KOPT-K1 (cell line): Measurements from ENCODE around the gene PRR5L.

Experiments used
- H3K27ac ChIP-seq: fragments of 200-600 bp; sonication (generic); 2 replicates; pipeline ENCODE4 v1.5.1; 2016; ENCODE audit warnings: antibody characterized with exemption, mild to moderate bottlenecking, low read depth, low read length; ENCODE audit not compliant: poor library complexity, severe bottlenecking
- H3K36me3 ChIP-seq: fragments of 200-600 bp; sonication (generic); 2 replicates; pipeline ENCODE4 v1.5.1; 2017; ENCODE audit warnings: antibody characterized with exemption, mild to moderate bottlenecking, low read length, moderate library complexity; ENCODE audit not compliant: insufficient read depth
- H3K9me3 ChIP-seq: fragments of 200-600 bp; sonication (generic); 2 replicates; pipeline ENCODE4 v1.5.1; 2017; ENCODE audit warnings: antibody characterized with exemption, low read length, mild to moderate bottlenecking; ENCODE audit not compliant: insufficient read depth, poor library complexity, severe bottlenecking

PRR5L gene

GRCh38 chr11:36328966-36329673 is 33.0 kb downstream of the PRR5L start:
- no peaks in the 10 kb centered on the region for H3K36me3 ChIP-seq
- H3K27ac ChIP-seq = no peak overlapping the region
- no peaks in the 10 kb centered on the region for H3K9me3 ChIP-seq

- no peaks in the 10 kb centered on the region for H3K9me3 ChIP-seq
- H3K36me3 ChIP-seq = no peaks in the 10 kb centered on the region
- no peak overlapping the region for H3K27ac ChIP-seq
These were observed 34.3 kb downstream of the PRR5L start for GRCh38 chr11:36330411-36330810.

GRCh38 chr11:36333468-36333867 is 37.4 kb downstream of the PRR5L start:
- no peaks in the 10 kb centered on the region for H3K9me3 ChIP-seq
- no peak overlapping the region for H3K27ac ChIP-seq
- H3K36me3 ChIP-seq = no peaks in the 10 kb centered on the region

DNA sequence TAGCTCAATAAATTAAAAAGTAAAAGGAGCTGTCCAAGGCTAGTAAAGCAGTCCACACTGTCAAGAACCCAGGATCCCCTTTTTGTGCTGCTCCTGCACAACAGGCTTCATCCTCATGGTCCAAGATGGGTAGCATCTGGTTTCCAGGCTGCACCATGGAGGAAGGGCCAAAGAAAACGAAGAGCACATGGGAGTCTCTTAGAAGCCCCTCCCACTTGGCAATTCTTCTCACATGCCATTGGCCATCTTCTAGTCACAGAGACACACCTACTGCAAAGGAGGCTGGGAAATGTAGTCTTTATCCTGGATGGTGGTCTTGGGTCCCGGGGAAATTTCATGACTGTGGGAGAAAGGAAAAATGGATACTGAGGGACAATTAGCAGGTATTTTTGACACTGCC is 37.8 kb downstream of the PRR5L start:
- no peaks in the 10 kb centered on the region for H3K36me3 ChIP-seq
- H3K27ac ChIP-seq = no peak overlapping the region
- H3K9me3 ChIP-seq = no peaks in the 10 kb centered on the region

DNA sequence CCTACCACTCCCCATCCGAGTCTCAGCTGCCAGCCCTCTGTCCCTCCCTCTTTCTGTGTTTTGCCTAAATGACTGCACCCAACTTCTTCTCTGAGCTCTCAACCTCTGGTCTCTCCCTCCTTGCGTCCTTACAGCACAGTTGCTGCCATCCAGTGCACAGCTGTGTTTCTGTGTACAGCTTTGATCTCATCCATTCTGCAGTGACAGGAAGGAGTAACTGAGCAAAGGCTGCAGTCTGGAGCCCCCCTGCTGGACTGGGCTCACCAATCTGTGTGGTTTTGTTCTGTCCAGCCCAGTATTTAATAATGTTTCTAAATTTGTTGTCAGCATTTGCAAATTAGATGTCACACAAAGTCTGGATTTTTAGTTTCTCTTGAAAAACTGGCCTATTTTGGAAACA is 43.8 kb downstream of the PRR5L start:
- H3K36me3 ChIP-seq = no peaks in the 10 kb centered on the region
- no peaks in the 10 kb centered on the region for H3K9me3 ChIP-seq
- no peak overlapping the region for H3K27ac ChIP-seq

DNA sequence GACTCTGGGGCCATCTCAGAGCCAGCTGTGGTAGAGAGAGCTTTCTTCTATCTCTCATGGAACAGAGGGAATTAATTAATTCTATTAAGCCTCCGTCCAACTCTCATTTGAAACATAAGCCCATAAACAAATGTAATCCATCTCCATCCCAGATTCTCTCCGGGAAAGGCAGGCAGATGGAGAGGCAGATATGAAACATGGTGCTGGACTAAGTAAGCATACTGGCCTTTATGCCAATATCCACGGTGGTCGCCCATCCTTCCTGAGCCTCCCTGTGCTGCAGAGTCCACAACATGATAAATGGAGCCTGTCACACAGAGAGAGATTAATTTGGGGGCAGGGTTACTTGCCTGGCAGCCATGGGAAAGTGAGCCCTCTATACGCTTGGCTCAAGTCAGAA is 44.8 kb downstream of the PRR5L start:
- Histone ChIP-seq H3K36me3 (no peaks in the 10 kb centered on the region), H3K9me3 (no peaks in the 10 kb centered on the region), H3K27ac (no peak overlapping the region)

GRCh38 chr11:36341915-36342314 is 45.8 kb downstream of the PRR5L start:
- Histone ChIP-seq H3K27ac (no peak overlapping the region), H3K9me3 (no peaks in the 10 kb centered on the region), H3K36me3 (no peaks in the 10 kb centered on the region)

GRCh38 chr11:36342327-36342726 is 46.2 kb downstream of the PRR5L start:
- Histone ChIP-seq H3K27ac (no peak overlapping the region), H3K36me3 (no peaks in the 10 kb centered on the region), H3K9me3 (no peaks in the 10 kb centered on the region)

DNA sequence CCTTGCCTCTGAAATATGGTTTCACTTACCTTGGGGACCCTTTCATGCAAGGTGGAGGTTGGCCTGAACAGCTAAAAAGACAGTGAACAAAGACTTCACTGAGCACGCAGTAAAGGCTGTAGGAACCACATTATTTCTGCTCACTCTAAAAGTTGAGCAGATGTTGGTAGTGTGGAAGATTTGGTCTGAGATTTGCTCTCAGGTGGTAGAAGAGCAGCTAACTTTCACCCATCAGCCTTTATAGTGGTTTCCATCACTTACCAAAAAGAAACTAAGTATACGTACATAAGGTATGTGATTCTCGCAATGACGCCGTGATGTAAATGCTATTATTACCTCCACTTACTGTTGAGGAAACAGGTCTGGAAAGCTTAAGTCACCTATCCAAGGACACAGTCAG is 47.3 kb downstream of the PRR5L start:
- Histone ChIP-seq H3K36me3 (no peaks in the 10 kb centered on the region), H3K27ac (no peak overlapping the region), H3K9me3 (no peaks in the 10 kb centered on the region)

GRCh38 chr11:36345084-36345511 is 49.0 kb downstream of the PRR5L start:
- Histone ChIP-seq H3K27ac (no peak overlapping the region), H3K9me3 (no peaks in the 10 kb centered on the region), H3K36me3 (no peaks in the 10 kb centered on the region)

- Histone ChIP-seq H3K9me3 (no peaks in the 10 kb centered on the region), H3K27ac (no peak overlapping the region), H3K36me3 (no peaks in the 10 kb centered on the region)
These were observed 49.5 kb downstream of the PRR5L start for GRCh38 chr11:36345535-36346141.

GRCh38 chr11:36346562-36347383 is 50.7 kb downstream of the PRR5L start:
- Histone ChIP-seq H3K9me3 (no peaks in the 10 kb centered on the region), H3K27ac (no peak overlapping the region), H3K36me3 (no peaks in the 10 kb centered on the region)

GRCh38 chr11:36347384-36347906 is 51.4 kb downstream of the PRR5L start:
- H3K36me3 ChIP-seq = no peaks in the 10 kb centered on the region
- H3K9me3 ChIP-seq = no peaks in the 10 kb centered on the region
- H3K27ac ChIP-seq = no peak overlapping the region

DNA sequence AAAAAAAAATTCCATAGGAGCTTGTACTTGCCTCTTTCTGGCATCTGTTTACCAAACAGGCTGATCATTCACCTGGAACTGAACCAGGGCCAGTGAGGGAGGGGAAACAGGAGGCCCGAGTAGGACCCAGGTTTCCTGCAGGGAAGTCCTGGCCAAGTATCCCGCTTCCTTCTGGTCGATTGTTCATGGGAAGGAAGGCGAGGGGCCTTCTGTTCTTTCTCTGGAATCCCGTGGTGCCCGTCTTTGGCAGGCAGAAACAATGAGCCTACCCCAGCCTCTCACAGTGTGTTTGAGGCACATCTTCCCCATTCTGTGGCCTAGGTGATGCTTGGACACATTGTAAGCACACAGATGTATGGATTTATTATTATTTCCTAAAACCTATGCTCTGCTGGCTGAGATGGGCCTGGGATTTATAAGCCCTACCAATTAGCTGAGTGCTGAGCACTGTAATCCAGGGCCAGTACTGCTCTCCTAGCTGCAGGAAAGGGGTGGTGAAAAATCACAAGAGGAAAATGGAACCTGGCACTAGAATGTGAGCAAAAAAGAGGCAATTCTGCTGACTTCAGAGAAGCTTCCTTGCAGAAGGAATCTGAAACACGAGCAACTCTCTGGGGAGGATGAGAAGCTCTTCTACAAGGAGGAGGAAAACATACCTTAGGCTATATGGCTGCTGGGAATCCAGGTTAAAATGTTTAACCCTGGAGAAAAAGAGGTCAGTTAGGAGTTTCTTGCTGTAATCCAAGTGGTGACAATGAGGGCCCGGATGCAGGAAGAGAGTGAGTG is 53.5 kb downstream of the PRR5L start:
- Histone ChIP-seq H3K36me3 (no peaks in the 10 kb centered on the region), H3K27ac (no peak overlapping the region), H3K9me3 (no peaks in the 10 kb centered on the region)

DNA sequence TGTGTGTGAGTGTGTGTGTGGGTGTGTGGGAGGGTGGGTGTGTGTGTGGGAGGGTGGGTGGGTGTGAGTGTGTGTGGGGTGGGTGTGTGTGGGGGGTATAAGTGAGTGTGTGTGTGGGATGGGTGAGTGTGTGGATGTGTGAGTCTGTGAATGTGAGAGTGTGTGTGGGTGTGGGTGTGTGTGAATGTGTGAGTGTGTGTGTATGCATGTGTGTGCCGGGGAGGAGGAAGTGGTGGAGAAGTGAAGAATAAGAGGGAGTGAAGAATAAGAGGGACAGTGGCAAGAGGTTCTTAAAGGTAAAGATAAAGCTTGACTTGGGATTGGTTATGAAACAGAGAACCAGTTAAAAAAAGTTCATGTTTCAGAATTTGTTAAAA is 54.0 kb downstream of the PRR5L start:
- Histone ChIP-seq H3K9me3 (no peaks in the 10 kb centered on the region), H3K36me3 (no peaks in the 10 kb centered on the region), H3K27ac (no peak overlapping the region)
